ENCODE data around the gene ANKS1B. TPM values are rescaled to one million over a fixed set of nuclear protein-coding genes. Genes with fewer than 3 reads are reported as not detected.

ANKS1B gene
- total RNA-seq, 1 experiment from 2014 or later: 9.7 TPM

DNA sequence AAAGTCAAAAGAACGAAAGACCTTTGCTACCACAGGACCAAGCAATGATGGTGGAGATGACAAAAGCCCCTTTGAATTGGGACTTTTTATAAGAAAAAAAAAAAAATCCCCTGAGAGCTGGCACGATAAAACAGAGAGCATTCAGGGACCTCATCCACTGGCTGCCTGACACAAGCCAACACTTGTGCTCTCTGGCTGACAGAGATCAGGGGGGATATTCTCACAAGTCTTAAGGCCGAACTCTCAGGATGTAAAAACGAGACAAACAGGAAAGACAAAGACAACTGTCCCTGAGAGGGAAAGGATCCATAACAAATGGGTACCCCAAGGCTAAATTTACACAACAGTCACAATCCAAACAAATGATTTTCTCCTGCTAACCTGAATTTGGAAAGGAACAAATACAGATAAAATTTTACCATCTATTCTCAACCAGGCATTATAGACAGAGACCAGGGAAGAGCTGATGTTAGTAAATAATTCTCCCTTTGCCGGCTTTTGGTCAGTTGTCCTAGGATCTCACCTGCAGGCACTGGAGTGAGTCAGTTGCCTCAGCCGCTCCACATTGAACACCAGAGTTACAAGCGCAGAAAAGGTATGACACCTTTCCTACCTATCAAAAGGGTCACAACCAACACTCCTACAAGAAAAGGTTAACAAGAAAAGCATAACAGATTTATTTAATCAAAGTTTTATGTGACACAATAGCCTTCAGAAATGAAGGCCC lies 375.1 kb downstream of the ANKS1B start:
- Histone ChIP-seq H3K36me3 (ENCODE audit: control insufficient read depth, insufficient read depth, low read length) (no peaks in the 10 kb centered on the region), H3K27ac (ENCODE audit: low read length) (no peak overlapping the region), H3K9me3 (ENCODE audit: control insufficient read depth, insufficient read depth, low read depth, low read length) (no peaks in the 10 kb centered on the region), H3K4me1 (ENCODE audit: control insufficient read depth, insufficient read depth, low read length) (no peaks in the 10 kb centered on the region), H3K4me3 (ENCODE audit: low read depth in 2 of 2, low read length in 2 of 2) (no peak overlapping the region), H3K27me3 (ENCODE audit: control insufficient read depth, insufficient read depth, low read length) (no peaks in the 10 kb centered on the region)
- BruUV-seq (replicated peaks): no TSS peak
- ATAC-seq: no peak
- TF ChIP-seq POLR2AphosphoS5 (IDR thresholded peaks at IDR 0.05; ENCODE audit: low read depth, low read length): no peak
- TF ChIP-seq SIN3A (IDR thresholded peaks at IDR 0.05; ENCODE audit: borderline replicate concordance, insufficient read depth, low read depth, low read length): no peak
- TF ChIP-seq, protein P1, sequence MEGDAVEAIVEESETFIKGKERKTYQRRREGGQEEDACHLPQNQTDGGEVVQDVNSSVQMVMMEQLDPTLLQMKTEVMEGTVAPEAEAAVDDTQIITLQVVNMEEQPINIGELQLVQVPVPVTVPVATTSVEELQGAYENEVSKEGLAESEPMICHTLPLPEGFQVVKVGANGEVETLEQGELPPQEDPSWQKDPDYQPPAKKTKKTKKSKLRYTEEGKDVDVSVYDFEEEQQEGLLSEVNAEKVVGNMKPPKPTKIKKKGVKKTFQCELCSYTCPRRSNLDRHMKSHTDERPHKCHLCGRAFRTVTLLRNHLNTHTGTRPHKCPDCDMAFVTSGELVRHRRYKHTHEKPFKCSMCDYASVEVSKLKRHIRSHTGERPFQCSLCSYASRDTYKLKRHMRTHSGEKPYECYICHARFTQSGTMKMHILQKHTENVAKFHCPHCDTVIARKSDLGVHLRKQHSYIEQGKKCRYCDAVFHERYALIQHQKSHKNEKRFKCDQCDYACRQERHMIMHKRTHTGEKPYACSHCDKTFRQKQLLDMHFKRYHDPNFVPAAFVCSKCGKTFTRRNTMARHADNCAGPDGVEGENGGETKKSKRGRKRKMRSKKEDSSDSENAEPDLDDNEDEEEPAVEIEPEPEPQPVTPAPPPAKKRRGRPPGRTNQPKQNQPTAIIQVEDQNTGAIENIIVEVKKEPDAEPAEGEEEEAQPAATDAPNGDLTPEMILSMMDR (IDR thresholded peaks at IDR 0.05): no peak
- no peak for TF ChIP-seq TCF7L2 (IDR thresholded peaks at IDR 0.05; ENCODE audit: low read depth, low read length)
- TF ChIP-seq, protein P2, sequence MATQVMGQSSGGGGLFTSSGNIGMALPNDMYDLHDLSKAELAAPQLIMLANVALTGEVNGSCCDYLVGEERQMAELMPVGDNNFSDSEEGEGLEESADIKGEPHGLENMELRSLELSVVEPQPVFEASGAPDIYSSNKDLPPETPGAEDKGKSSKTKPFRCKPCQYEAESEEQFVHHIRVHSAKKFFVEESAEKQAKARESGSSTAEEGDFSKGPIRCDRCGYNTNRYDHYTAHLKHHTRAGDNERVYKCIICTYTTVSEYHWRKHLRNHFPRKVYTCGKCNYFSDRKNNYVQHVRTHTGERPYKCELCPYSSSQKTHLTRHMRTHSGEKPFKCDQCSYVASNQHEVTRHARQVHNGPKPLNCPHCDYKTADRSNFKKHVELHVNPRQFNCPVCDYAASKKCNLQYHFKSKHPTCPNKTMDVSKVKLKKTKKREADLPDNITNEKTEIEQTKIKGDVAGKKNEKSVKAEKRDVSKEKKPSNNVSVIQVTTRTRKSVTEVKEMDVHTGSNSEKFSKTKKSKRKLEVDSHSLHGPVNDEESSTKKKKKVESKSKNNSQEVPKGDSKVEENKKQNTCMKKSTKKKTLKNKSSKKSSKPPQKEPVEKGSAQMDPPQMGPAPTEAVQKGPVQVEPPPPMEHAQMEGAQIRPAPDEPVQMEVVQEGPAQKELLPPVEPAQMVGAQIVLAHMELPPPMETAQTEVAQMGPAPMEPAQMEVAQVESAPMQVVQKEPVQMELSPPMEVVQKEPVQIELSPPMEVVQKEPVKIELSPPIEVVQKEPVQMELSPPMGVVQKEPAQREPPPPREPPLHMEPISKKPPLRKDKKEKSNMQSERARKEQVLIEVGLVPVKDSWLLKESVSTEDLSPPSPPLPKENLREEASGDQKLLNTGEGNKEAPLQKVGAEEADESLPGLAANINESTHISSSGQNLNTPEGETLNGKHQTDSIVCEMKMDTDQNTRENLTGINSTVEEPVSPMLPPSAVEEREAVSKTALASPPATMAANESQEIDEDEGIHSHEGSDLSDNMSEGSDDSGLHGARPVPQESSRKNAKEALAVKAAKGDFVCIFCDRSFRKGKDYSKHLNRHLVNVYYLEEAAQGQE (IDR thresholded peaks at IDR 0.05; ENCODE audit: insufficient read depth in 1 of 2, low read depth in 2 of 2, low read length in 1 of 2): no peak
- CTCF ChIA-PET: no interaction called here
- intact Hi-C loops (cut with micrococcal nuclease; ENCODE audit: unreplicated experiment): no loop called here
- POLR2A ChIA-PET: no interaction called here
- DNase-seq (ENCODE audit: low read depth, low spot score): no peak
- in situ Hi-C loops (cut with HindIII; ENCODE audit: low pct_unique_long_range_greater_than_20kb, low sequenced_read_pairs): no loop called here

DNA sequence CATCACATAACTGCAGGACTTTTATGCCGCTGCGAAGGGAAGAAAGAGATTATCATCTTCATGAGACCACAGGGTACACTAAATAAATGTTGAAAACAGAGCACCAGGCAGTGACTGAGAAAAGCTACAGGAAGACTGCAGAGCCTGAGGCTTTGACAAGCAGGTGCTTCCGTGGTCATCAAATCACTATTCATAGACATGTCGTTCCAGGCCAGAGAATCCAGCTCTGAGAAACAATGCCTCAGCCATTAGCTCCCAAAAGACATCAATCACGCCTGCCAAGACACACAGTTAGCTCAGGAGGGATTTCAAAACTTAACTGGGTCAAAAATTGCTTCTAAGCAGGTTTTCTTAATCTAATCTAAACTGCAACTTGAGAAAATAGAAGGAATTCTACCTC lies 384.3 kb downstream of the ANKS1B start:
- Histone ChIP-seq H3K27ac (ENCODE audit: low read length) (no peak overlapping the region), H3K4me3 (ENCODE audit: low read depth in 2 of 2, low read length in 2 of 2) (no peak overlapping the region), H3K4me1 (ENCODE audit: control insufficient read depth, insufficient read depth, low read length) (no peaks in the 10 kb centered on the region), H3K36me3 (ENCODE audit: control insufficient read depth, insufficient read depth, low read length) (no peaks in the 10 kb centered on the region; the same call in 1 of the 2 replicates), H3K9me3 (ENCODE audit: control insufficient read depth, insufficient read depth, low read depth, low read length) (no peaks in the 10 kb centered on the region; the same call in 1 of the 2 replicates), H3K27me3 (ENCODE audit: control insufficient read depth, insufficient read depth, low read length) (no peaks in the 10 kb centered on the region)
- no peak for TF ChIP-seq TCF7L2 (IDR thresholded peaks at IDR 0.05; ENCODE audit: low read depth, low read length)
- TF ChIP-seq POLR2AphosphoS5 (IDR thresholded peaks at IDR 0.05; ENCODE audit: low read depth, low read length): no peak
- TF ChIP-seq, protein P1 (IDR thresholded peaks at IDR 0.05): no peak
- TF ChIP-seq, protein P2 (IDR thresholded peaks at IDR 0.05; ENCODE audit: insufficient read depth in 1 of 2, low read depth in 2 of 2, low read length in 1 of 2): no peak
- no peak for TF ChIP-seq SIN3A (IDR thresholded peaks at IDR 0.05; ENCODE audit: borderline replicate concordance, insufficient read depth, low read depth, low read length)
- ATAC-seq (no peak), DNase-seq (ENCODE audit: low read depth, low spot score) (no peak)
- ChIA-PET POLR2A (no interaction called here), CTCF (no interaction called here)
- intact Hi-C loops (cut with micrococcal nuclease; ENCODE audit: unreplicated experiment) (no loop called here), in situ Hi-C loops (cut with HindIII; ENCODE audit: low pct_unique_long_range_greater_than_20kb, low sequenced_read_pairs) (no loop called here)
- BruUV-seq (replicated peaks): no TSS peak
